HG02840 (cell line): ENCODE results near the gene CARD19.

ENCODE experiments used
- ATAC-seq: cut with Tn5 transposase; IDR thresholded peaks from one replicate; pipeline ENCODE4 v1.9.1; 2021; ENCODE audit warnings: mild to moderate bottlenecking, moderate library complexity, moderate number of reproducible peaks; ENCODE audit not compliant: unreplicated experiment, low FRiP score

The CARD19 gene

GRCh38 chr9:93061791-93062763, 33.9 kb upstream of the CARD19 start:
- peak; percentile 27 for ATAC-seq

DNA sequence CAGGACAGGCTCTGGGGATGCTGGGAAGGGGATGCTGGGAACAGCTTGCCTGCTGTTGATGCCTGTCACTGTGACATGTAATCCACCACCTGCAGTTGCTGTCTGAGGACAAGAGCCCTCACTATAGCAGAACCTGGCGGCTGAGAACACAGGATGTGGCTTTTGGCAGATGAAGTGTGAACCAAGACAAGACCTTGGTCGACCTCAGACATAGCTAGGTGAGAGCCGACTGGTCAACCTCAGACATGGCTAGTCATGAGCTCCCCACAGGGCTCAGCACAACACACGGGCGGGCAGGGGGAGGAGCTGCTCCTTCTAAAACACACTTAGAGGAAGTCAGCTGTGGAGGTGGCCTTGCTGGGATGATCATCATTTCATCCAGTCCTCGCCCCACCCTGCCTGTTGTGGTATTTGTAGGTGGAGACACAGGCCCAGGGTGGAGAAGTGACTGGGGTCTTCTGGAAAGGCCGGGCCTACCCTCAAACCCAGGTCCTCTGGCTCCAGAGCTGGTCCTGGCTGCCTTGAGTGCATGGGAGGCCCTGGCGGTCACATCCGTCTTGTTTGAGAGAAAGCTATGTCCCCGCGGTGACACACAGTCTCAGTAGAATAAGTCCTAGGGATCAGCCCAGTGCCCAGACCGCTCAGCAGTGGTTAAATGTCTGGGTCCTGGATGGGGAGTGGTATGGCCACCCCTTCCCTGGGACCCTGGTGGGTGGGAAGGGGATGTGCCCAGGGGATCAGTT, 31.5 kb upstream of the CARD19 start:
- peak; percentile 79 for ATAC-seq

DNA sequence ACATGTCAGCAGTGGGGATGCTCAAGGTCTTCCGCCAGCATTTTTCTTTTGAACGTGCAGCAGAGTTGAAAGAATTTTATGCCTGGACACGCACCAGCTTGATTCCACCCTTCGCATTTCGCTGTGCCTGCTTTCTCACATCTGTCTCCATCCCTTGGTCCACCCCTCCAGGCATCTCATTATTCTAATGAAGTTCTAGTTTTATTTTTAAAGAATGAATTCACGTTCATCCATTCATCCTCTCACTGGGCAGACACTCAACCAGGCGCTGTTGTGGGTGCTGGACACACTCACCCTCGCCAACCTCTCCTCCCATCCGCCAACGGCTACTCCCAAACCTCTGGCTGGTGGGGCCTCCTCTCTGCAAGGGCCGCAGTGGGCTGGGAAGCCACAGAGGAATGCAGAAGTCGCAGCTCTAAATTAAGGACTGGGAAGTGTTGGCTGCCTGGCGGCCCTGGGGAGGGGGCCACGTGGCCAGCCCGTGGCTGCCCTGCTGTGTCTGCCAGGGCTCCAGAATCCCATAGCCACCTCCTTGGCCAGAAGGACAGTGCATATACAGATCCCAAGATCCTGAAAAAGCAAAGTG, 30.8 kb upstream of the CARD19 start:
- ATAC-seq = no peak

DNA sequence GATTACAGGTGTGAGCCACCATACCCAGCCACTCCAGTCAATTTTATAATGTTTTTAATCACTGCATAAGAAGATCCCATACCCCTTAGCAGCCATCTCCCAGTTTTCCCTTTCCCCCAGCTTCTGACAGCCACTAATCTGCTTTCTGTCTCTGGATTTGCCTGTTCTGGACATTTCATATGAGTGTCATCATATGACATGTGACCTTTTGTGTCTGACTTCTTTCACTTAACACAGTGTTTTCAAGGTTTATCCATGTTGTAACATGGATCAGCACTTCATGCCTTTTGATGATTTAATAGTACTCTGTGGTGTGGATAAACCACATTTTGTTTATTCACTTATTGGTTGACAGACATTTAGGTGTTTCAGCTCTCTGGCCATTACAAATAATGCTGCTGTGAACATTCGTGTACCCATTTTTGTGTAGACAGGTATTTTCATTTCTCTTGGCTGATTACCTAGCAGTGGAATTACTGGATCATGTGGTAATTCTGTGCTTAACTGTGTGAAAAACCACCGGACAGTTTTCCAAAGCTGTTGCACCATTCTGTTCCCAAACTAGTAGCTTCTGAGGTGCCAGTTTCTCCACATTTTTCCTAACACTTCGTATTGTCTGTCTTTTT, 28.9 kb upstream of the CARD19 start:
- ATAC-seq = no peak

- no peak for ATAC-seq
Observed at GRCh38 chr9:93068956-93069355, 27.1 kb upstream of the CARD19 start.

- ATAC-seq = no peak
Observed at GRCh38 chr9:93071464-93071863, 24.6 kb upstream of the CARD19 start.

DNA sequence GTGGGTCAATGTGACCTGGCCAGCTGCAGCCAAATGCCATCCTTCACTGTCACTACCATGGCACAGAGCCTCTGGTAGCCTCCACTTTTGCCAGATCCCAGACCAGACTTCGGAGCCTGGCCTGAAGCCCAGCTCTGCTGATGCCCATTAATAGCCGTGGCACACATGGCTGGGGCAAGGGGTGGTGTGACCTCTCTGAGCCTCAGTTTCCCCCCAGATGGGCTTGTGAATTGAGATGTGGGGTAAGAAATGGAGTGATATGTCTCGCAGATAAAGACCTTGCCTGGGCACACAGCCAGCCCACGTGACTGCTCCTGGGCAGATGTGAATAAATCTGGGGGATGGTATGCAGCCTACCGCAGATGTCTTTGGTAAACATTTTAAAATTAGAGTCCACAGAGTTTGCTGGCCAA, 23.6 kb upstream of the CARD19 start:
- ATAC-seq = no peak

GRCh38 chr9:93076101-93076791, 19.8 kb upstream of the CARD19 start:
- ATAC-seq = no peak

DNA sequence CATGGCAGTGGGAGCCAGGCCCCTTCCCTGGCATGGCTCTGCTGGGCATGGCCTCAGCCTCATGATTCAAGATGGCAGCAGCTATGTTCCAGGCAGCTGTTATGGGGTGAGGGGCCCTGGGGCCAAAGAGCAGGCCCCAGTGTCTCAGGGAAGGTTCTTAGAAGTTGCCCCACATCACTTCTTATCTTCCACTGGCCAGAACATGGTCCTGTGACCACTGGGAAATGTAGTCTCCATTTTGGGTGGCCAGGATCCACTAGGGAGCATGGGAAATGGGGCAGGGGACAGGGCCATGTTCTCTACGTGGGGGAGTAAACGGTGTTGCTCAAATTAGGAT, 19.3 kb upstream of the CARD19 start:
- no peak for ATAC-seq

DNA sequence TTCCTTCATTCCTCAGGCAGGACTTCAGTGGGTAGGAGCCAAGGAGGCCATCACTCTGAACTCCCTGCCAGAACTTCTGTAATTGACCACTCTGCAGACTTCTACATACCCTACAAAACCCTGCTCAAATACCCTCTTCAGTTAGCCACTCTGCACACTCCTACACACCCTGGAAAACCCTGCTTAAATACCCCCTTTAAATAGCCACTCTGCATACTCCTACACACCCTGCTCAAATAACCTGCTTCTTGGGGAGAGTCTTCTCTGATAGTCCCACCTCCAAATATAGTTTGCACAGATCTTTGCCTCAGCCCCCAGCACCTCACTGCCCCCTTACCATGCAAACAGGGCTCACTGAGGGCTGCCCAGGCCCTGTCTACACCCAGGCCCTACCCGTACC, 18.6 kb upstream of the CARD19 start:
- ATAC-seq = no peak

DNA sequence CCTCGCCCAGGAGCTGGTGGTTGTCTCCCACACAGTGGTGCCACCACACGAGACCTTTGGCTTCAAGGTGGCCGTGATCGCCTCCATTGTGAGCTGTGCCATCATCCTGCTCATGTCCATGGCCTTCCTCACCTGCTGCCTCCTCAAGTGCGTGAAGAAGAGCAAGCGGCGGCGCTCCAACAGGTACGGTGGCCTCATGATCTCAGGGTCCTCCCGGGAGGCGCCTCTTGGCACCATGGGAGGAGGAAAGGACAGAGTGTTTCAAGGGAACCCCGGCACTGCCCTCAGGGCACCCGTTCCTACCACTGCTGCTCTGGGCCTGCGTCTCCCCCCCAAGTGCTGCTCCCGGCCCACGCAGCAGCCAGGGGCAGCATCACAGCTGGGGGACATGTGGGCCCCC, 18.2 kb upstream of the CARD19 start:
- no peak for ATAC-seq

DNA sequence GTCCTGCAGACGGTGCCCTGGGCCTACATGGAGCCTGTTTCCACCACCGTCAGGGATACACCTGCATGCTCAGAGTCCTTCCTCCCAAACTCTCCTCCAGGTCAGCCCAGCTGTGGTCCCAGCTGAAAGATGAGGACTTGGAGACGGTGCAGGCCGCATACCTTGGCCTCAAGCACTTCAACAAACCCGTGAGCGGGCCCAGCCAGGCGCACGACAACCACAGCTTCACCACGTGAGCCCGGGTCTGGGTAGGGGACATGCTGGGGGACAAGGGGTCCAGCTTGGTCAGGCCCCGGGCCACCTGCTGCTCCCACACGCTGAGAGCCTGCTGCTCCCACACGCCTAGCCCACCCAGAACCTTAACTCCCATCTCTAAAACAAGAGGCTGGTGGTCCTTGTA, 16.6 kb upstream of the CARD19 start:
- ATAC-seq = no peak

GRCh38 chr9:93080406-93080805, 15.6 kb upstream of the CARD19 start:
- ATAC-seq = no peak

DNA sequence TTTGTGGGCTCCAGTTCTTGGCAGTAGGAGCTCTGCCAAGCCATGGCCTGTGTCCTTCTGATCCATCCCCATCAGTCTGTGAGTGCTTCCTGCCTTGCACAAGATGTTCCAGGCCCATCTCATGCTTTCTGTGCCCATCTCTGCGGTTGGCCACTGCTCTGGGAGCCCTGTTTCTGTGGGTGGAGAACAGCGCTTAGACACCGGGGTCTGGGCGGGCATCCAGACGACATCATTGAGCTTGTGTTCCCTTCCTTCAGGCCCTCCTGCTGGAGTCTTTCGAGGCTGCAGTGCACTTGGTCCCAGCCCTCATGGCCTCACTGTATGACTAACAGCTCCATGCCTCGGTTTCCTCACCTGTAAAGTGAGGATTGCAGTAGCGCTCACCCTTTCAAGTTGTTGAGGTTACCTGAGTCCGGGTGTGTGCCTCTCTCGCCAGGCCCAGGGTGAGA, 14.9 kb upstream of the CARD19 start:
- no peak for ATAC-seq

DNA sequence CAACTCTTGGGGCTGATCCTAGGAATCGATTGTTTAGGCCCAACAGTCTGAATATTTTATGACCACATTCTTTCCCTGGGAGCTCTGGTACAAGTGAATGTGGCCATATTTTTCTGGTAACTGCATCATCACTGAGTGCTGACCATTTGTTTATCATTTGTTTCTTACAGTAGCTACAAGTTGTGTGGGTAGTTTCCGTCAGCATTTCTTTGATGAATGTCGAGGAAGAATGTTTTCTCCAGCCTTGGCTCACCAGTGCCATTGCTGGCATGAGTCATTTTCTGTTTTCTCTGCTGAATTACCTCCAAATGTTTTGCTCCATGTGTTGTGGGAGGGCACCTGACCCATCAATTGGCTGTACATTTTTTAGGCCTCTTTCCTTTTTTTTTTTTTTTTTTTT, 14.1 kb upstream of the CARD19 start:
- ATAC-seq = no peak

DNA sequence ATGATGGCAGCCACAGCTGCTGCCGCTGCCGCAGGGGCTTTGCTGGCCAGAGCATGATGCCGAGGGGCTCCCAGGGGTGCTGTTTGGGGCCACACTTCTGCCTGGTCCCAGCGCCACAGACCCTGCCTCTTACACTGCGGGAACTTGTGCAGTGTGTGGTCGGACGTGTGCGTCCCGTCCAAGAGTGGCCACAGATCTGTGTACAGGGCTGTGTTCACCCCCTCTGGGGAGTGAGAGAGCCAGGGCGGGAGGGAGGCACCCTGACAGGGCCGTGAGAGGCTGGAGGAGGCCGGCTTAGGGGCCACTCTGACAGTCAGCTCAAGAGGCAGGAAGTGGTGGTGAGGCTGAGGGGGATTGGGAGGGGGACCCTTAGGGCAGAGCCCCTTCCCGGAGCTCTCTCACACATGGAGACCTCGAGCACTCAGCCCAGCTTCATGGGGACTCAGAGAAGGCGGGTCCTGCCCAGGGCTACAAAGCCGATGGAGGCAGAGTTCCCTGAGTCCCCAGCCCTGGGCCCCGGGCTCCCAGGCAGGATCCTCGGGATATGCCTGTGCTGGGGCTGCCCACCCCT, 13.1 kb upstream of the CARD19 start:
- ATAC-seq = no peak

GRCh38 chr9:93083592-93084470, 12.2 kb upstream of the CARD19 start:
- no peak for ATAC-seq

- no peak for ATAC-seq
Observed at GRCh38 chr9:93084471-93084881, 11.5 kb upstream of the CARD19 start.

- ATAC-seq = no peak
Observed at GRCh38 chr9:93085676-93086075, 10.3 kb upstream of the CARD19 start.
